ENCODE results near the gene MYO5A. TPM values are rescaled to one million over a fixed set of nuclear protein-coding genes. Genes with fewer than 3 reads are reported as not detected.

The MYO5A gene
- polyA plus RNA-seq, 1 of the 3 experiments (the other 2 are of a cell fraction), result 11.0 TPM

DNA sequence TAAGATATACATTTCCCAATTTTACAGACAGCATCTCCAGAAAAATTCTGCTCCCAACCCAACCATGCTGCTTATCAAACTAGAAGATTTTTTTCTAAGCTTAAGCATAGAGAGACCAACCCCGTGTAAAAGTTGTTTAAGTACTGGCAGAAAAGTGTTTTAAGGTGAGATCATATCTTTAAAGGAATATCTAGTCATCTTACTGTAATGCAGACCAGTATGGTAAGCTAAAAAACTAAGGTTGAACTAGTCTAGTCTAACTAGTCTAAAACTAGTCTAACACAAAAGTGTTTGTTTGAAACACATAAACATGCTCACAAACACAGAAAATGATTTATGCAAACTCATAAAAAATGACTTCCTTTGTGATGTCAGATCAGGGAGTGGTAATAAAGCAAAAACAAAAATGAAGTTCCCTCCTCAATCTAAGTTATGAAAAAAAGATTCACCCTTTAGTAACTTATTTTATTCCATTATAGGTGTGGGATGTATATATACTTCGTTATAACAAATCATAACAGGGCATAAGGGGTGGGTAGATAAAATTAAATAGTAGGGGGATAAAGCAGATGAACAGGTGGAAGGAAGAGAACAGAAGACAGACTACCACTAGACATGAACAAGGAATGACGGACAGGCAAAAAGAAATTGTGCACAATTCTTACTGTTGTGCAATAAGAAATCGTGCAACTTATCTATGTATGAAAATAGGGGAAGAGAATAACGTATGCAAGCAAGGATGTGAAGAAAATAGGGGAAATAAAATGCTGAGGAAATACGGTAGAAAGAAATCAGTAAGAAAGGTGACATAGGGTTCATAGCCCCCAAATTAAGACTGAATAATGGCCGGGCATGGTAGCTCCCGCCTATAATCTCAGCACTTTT lies 10.0 kb downstream of the MYO5A start:
- no peaks in the 10 kb centered on the region for H3K9me2 ChIP-seq

DNA sequence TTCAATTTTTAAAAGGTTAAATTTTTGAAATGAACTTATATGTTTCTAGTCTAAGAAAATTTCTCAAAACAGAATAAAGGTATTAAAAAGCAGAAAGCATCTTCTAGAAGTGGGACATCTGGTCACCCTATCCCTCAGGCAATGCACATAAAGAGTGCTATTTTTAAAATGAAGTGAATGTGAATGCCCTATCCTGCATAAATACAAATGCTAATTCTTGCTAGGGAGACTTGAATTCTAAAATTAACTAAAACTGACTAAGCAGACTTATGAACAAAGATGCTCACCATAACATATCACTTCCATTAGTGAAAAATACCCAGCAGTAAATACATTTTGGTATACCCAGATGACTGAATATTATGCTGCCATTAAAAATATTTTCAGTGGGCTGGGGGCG lies 11.7 kb downstream of the MYO5A start:
- Histone ChIP-seq H3K9ac (no peak overlapping the region), H3F3A (replicated peaks; ENCODE audit: insufficient read depth) (peaks cover 13% of the 10 kb centered on the region), H3K27me3 (ENCODE audit: insufficient read depth) (no peaks in the 10 kb centered on the region), H3K9me2 (no peaks in the 10 kb centered on the region), H4K20me1 (ENCODE audit: insufficient read depth) (peaks cover 19% of the 10 kb centered on the region; the same call in 1 of the 2 replicates), H3K4me3 (ENCODE audit: low read depth in 2 of 2, low read length in 1 of 2) (no peak overlapping the region), H3K27ac (ENCODE audit: low read depth in 2 of 2, low read length in 1 of 2) (no peak overlapping the region), H3K36me3 (replicated peaks in 1 of 2; ENCODE audit: control insufficient read depth in 1 of 2, insufficient read depth in 2 of 2, low read length in 1 of 2) (no peaks in the 10 kb centered on the region), H3K79me2 (ENCODE audit: insufficient read depth) (peaks cover 41% of the 10 kb centered on the region), H2AFZ (ENCODE audit: low read depth) (no peak overlapping the region), H3K4me2 (no peak overlapping the region), H3K4me1 (ENCODE audit: control insufficient read depth in 1 of 2, insufficient read depth in 2 of 2, low read depth in 1 of 2, low read length in 1 of 2) (peaks cover 2 to 9% of the 10 kb centered on the region in 2 experiments; a peak in 3 of 4 replicates), H3K9me3 (no peaks in the 10 kb centered on the region)
- CTCF ChIA-PET, result no interaction called here
- POLR2A ChIA-PET, result no interaction called here
- WGBS (ENCODE audit: low lambda C conversion rate), result 75% methylated on average over 1 of the region's 1 CpG
- no peak for DNase-seq
- TF ChIP-seq, protein P1, sequence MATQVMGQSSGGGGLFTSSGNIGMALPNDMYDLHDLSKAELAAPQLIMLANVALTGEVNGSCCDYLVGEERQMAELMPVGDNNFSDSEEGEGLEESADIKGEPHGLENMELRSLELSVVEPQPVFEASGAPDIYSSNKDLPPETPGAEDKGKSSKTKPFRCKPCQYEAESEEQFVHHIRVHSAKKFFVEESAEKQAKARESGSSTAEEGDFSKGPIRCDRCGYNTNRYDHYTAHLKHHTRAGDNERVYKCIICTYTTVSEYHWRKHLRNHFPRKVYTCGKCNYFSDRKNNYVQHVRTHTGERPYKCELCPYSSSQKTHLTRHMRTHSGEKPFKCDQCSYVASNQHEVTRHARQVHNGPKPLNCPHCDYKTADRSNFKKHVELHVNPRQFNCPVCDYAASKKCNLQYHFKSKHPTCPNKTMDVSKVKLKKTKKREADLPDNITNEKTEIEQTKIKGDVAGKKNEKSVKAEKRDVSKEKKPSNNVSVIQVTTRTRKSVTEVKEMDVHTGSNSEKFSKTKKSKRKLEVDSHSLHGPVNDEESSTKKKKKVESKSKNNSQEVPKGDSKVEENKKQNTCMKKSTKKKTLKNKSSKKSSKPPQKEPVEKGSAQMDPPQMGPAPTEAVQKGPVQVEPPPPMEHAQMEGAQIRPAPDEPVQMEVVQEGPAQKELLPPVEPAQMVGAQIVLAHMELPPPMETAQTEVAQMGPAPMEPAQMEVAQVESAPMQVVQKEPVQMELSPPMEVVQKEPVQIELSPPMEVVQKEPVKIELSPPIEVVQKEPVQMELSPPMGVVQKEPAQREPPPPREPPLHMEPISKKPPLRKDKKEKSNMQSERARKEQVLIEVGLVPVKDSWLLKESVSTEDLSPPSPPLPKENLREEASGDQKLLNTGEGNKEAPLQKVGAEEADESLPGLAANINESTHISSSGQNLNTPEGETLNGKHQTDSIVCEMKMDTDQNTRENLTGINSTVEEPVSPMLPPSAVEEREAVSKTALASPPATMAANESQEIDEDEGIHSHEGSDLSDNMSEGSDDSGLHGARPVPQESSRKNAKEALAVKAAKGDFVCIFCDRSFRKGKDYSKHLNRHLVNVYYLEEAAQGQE (IDR thresholded peaks at IDR 0.05; ENCODE audit: low read depth, low read length), result no peak
- TF ChIP-seq NFIC (IDR thresholded peaks at IDR 0.05; ENCODE audit: borderline replicate concordance), result no peak
- no peak for TF ChIP-seq FOSL2 (IDR thresholded peaks at IDR 0.05; ENCODE audit: borderline replicate concordance, low read depth)
- TF ChIP-seq, protein P2, sequence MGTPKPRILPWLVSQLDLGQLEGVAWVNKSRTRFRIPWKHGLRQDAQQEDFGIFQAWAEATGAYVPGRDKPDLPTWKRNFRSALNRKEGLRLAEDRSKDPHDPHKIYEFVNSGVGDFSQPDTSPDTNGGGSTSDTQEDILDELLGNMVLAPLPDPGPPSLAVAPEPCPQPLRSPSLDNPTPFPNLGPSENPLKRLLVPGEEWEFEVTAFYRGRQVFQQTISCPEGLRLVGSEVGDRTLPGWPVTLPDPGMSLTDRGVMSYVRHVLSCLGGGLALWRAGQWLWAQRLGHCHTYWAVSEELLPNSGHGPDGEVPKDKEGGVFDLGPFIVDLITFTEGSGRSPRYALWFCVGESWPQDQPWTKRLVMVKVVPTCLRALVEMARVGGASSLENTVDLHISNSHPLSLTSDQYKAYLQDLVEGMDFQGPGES (IDR thresholded peaks at IDR 0.05; ENCODE audit: low read depth, low read length), result no peak
- TF ChIP-seq GABPA (IDR thresholded peaks at IDR 0.05; ENCODE audit: low read depth), result no peak
- TF ChIP-seq, protein P3, sequence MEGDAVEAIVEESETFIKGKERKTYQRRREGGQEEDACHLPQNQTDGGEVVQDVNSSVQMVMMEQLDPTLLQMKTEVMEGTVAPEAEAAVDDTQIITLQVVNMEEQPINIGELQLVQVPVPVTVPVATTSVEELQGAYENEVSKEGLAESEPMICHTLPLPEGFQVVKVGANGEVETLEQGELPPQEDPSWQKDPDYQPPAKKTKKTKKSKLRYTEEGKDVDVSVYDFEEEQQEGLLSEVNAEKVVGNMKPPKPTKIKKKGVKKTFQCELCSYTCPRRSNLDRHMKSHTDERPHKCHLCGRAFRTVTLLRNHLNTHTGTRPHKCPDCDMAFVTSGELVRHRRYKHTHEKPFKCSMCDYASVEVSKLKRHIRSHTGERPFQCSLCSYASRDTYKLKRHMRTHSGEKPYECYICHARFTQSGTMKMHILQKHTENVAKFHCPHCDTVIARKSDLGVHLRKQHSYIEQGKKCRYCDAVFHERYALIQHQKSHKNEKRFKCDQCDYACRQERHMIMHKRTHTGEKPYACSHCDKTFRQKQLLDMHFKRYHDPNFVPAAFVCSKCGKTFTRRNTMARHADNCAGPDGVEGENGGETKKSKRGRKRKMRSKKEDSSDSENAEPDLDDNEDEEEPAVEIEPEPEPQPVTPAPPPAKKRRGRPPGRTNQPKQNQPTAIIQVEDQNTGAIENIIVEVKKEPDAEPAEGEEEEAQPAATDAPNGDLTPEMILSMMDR (IDR thresholded peaks at IDR 0.05), result no peak
- TF ChIP-seq ELF1 (IDR thresholded peaks at IDR 0.05), result no peak
- TF ChIP-seq FOXJ3 (CRISPR knock-in tag; IDR thresholded peaks at IDR 0.05), result no peak
- no peak for TF ChIP-seq NRF1 (IDR thresholded peaks at IDR 0.05; ENCODE audit: low read depth, low read length)
- no peak for TF ChIP-seq SIN3A (IDR thresholded peaks at IDR 0.05; ENCODE audit: borderline replicate concordance, low read depth, low read length)
- no peak for TF ChIP-seq TCF12 (IDR thresholded peaks at IDR 0.05)
- no peak for TF ChIP-seq POLR2AphosphoS5 (IDR thresholded peaks at IDR 0.05; ENCODE audit: low read depth, low read length)
- no peak for TF ChIP-seq SMC3 (IDR thresholded peaks at IDR 0.05; ENCODE audit: low read depth, low read length)

More for the DNA sequence above, 10.0 kb downstream of the MYO5A start:
- Histone ChIP-seq H4K20me1 (ENCODE audit: insufficient read depth) (peaks cover 25% of the 10 kb centered on the region), H3K4me3 (ENCODE audit: low read depth in 2 of 2, low read length in 1 of 2) (no peak overlapping the region), H3K9me3 (no peaks in the 10 kb centered on the region), H3K4me1 (ENCODE audit: control insufficient read depth in 1 of 2, insufficient read depth in 2 of 2, low read depth in 1 of 2, low read length in 1 of 2) (peaks cover 2 to 9% of the 10 kb centered on the region in 2 experiments; a peak in 3 of 4 replicates), H3K9ac (0 out of 2 replicates have a peak overlapping the region, but pooled peaks have one; percentile 8), H3K79me2 (ENCODE audit: insufficient read depth) (peaks cover 35% of the 10 kb centered on the region), H3K27ac (ENCODE audit: low read depth in 2 of 2, low read length in 1 of 2) (no peak overlapping the region), H3K36me3 (replicated peaks in 1 of 2; ENCODE audit: control insufficient read depth in 1 of 2, insufficient read depth in 2 of 2, low read length in 1 of 2) (no peaks in the 10 kb centered on the region), H3F3A (replicated peaks; ENCODE audit: insufficient read depth) (peaks cover 15% of the 10 kb centered on the region), H2AFZ (ENCODE audit: low read depth) (no peak overlapping the region), H3K4me2 (peak overlapping the region; percentile 25; the same call in 1 of the 2 replicates), H3K27me3 (ENCODE audit: insufficient read depth) (no peaks in the 10 kb centered on the region)
- POLR2A ChIA-PET, result no interaction called here
- DNase-seq, result no peak
- TF ChIP-seq JUND (IDR thresholded peaks at IDR 0.05) (no peak), MEF2A (IDR thresholded peaks at IDR 0.05; ENCODE audit: borderline replicate concordance, low read depth) (0 out of 2 replicates have a peak, but pooled peaks have one; percentile 15), SMC3 (IDR thresholded peaks at IDR 0.05; ENCODE audit: low read depth, low read length) (no peak), FOSL2 (IDR thresholded peaks at IDR 0.05; ENCODE audit: borderline replicate concordance, low read depth) (0 out of 2 replicates have a peak, but pooled peaks have one; percentile 3), SIN3A (IDR thresholded peaks at IDR 0.05; ENCODE audit: borderline replicate concordance, low read depth, low read length) (no peak), TAF1 (IDR thresholded peaks at IDR 0.05; ENCODE audit: borderline replicate concordance, low read depth, low read length) (no peak), CHD2 (IDR thresholded peaks at IDR 0.05; ENCODE audit: low read length, partially characterized antibody) (no peak)
- TF ChIP-seq, protein P4, sequence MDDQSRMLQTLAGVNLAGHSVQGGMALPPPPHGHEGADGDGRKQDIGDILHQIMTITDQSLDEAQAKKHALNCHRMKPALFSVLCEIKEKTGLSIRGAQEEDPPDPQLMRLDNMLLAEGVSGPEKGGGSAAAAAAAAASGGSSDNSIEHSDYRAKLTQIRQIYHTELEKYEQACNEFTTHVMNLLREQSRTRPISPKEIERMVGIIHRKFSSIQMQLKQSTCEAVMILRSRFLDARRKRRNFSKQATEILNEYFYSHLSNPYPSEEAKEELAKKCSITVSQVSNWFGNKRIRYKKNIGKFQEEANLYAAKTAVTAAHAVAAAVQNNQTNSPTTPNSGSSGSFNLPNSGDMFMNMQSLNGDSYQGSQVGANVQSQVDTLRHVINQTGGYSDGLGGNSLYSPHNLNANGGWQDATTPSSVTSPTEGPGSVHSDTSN (IDR thresholded peaks at IDR 0.05), result no peak
- WGBS (ENCODE audit: low lambda C conversion rate), result 76% methylated on average over 8 of the region's 8 CpGs
- CTCF ChIA-PET, result no interaction called here

All from SK-N-SH (cell line).